LNCAP (cell line): ENCODE data around the gene IGSF21.

ENCODE experiments used
- CTCF ChIP-seq: fragments of 450-650 bp; IDR thresholded peaks from 2 replicates; pipeline ENCODE4 v1.5.1; 2017; ENCODE audit warnings: mild to moderate bottlenecking

The IGSF21 gene

GRCh38 chr1:18217398-18218043 is 109.9 kb downstream of the IGSF21 start:
- TF ChIP-seq CTCF, result peak; percentile 36; the same call in 1 of the 2 replicates

GRCh38 chr1:18229625-18230024 is 122.0 kb downstream of the IGSF21 start:
- TF ChIP-seq CTCF, result no peak

GRCh38 chr1:18230321-18230720 is 122.7 kb downstream of the IGSF21 start:
- TF ChIP-seq CTCF, result no peak

- TF ChIP-seq CTCF, result no peak
Observed at GRCh38 chr1:18230840-18231239, 123.2 kb downstream of the IGSF21 start.

- peak; percentile 10; the same call in 1 of the 2 replicates for TF ChIP-seq CTCF
Observed at GRCh38 chr1:18232052-18232451, 124.5 kb downstream of the IGSF21 start.

- TF ChIP-seq CTCF, result no peak
Observed at GRCh38 chr1:18233176-18233864, 125.7 kb downstream of the IGSF21 start.

GRCh38 chr1:18234790-18235242 is 127.2 kb downstream of the IGSF21 start:
- TF ChIP-seq CTCF, result peak; percentile 67; the same call in 1 of the 2 replicates
